CD4-positive, alpha-beta T cell treated with Interleukin-2 at 100 ng/mL for 4 hours (primary cell): ENCODE results near the gene EXOC4.

Experiments used
- DNase-seq: peaks from one replicate; pipeline ENCODE4 v3.0.0-alpha.2; 2020; ENCODE audit warnings: low spot score

The EXOC4 gene

GRCh38 chr7:134078991-134079390 is 826.1 kb downstream of the EXOC4 start:
- no peak for DNase-seq

GRCh38 chr7:134081695-134082094 is 828.8 kb downstream of the EXOC4 start:
- DNase-seq: no peak

GRCh38 chr7:134083766-134084487 is 831.0 kb downstream of the EXOC4 start:
- DNase-seq: no peak

- peak; percentile 1 for DNase-seq
These were observed 831.7 kb downstream of the EXOC4 start for GRCh38 chr7:134084488-134085144.

GRCh38 chr7:134085311-134085710 is 832.4 kb downstream of the EXOC4 start:
- no peak for DNase-seq

- no peak for DNase-seq
These were observed 834.3 kb downstream of the EXOC4 start for GRCh38 chr7:134086998-134087735.

GRCh38 chr7:134088199-134088598 is 835.3 kb downstream of the EXOC4 start:
- DNase-seq: no peak

- no peak for DNase-seq
These were observed 836.6 kb downstream of the EXOC4 start for GRCh38 chr7:134089446-134089845.

GRCh38 chr7:134098072-134098471 is 845.2 kb downstream of the EXOC4 start:
- DNase-seq: no peak

GRCh38 chr7:134101716-134102115 is 848.8 kb downstream of the EXOC4 start:
- no peak for DNase-seq

GRCh38 chr7:134104166-134104565 is 851.3 kb downstream of the EXOC4 start:
- no peak for DNase-seq

GRCh38 chr7:134105841-134106240 is 853.0 kb downstream of the EXOC4 start:
- DNase-seq: no peak

- DNase-seq: no peak
These were observed 855.9 kb downstream of the EXOC4 start for GRCh38 chr7:134108802-134109201.

GRCh38 chr7:134113655-134114054 is 860.8 kb downstream of the EXOC4 start:
- DNase-seq: no peak

GRCh38 chr7:134114992-134115391 is 862.1 kb downstream of the EXOC4 start:
- no peak for DNase-seq
